Measurements from ENCODE around the gene S100A7A.

DNA sequence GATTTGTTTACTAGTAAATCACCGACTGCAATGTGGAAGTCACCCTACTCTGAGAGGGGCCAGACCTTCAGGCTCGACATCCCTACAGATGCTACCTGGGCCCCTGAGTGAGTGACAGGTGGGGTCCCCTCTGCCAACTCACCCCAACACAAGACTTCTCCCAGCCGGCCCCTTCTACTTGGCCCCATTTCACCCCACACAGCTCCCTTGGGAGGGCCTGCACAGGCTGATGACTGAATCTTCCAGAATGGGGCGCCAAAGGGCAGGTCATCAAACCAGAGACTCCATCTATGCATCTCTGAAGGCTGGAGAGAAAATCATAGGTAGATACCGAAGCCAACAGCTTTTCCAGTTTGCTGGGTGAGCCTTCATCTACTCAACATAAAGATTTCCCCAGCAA, 16.1 kb upstream of the S100A7A start:
- TF ChIP-seq, protein P1, sequence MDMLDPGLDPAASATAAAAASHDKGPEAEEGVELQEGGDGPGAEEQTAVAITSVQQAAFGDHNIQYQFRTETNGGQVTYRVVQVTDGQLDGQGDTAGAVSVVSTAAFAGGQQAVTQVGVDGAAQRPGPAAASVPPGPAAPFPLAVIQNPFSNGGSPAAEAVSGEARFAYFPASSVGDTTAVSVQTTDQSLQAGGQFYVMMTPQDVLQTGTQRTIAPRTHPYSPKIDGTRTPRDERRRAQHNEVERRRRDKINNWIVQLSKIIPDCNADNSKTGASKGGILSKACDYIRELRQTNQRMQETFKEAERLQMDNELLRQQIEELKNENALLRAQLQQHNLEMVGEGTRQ (IDR thresholded peaks at IDR 0.05; ENCODE audit: low read length), result no peak
- TF ChIP-seq E2F6 (IDR thresholded peaks at IDR 0.05) (no peak), RBBP5 (IDR thresholded peaks at IDR 0.05; ENCODE audit: borderline replicate concordance, low read depth, low read length) (no peak), JUN (IDR thresholded peaks at IDR 0.05; ENCODE audit: low read depth, low read length) (no peak), CTCF (IDR thresholded peaks at IDR 0.05; ENCODE audit: control extremely low read depth in 1 of 3, insufficient read depth in 1 of 3, low read depth in 1 of 3, low read length in 3 of 3) (peak; percentile 33 to 48 (median 45)), HDAC6 (IDR thresholded peaks at IDR 0.05; ENCODE audit: low read depth, low read length) (no peak), EZH2 (IDR thresholded peaks at IDR 0.05; ENCODE audit: low read depth, low read length, severe bottlenecking) (no peak), RAD21 (IDR thresholded peaks at IDR 0.05 in 1 of 2, conservative IDR thresholded peaks at IDR 0.05 in 1 of 2; ENCODE audit: low read depth in 2 of 2, low read length in 2 of 2) (peak; percentile 58 to 67)
